Measurements from ENCODE around the gene POM121L12.

The POM121L12 gene

DNA sequence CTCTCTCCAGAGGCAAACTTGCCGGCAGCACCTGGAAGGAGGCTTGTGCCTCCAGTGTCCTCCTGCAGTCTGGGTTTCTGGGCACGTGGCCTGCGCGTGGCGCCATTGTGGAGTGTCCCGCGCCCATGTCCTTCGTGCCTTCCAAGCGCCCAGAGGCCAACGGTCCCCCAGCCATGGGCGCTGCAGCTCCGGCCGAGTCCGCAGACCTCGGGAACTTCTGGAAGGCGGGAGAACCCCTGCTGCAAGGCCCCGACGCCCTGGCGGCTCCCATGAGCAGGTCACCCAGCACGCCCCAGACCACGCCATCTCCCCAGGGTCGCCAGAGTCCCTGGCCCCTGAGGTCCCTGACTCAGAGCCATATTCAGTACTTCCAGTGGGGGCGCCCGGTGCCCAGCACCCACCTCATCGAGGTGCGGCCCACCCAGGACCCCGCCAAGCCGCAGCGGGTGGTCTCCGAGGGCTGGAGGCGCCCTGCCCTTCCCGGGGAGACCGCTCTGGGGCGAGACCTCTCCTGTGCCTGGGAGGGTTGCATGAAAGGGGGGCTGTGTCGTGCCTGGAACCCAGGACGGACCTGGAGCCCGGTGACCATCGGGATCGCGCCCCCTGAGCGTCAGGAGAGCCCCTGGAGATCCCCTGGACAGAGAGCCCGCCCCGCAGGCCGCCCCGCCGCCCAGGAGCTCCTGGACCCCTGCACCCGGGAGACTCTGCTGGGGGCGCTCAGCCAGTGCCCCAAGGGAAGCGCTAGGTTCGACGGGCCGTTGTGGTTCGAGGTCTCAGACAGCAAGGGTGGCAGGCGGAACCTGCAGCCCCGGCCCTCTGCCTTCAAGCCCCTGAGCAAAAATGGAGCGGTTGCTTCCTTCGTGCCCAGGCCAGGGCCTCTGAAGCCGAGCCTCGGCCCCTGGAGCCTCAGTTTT lies at the start of gene POM121L12:
Gene POM121L12 (plus strand): TSS at position 135 of the 914 bp plus-strand sequence. CDS start 39 bp downstream, at position 174.
- H3K4me3 ChIP-seq (ENCODE audit: low read depth, low read length) = no peak within 1 kb of the TSS

DNA sequence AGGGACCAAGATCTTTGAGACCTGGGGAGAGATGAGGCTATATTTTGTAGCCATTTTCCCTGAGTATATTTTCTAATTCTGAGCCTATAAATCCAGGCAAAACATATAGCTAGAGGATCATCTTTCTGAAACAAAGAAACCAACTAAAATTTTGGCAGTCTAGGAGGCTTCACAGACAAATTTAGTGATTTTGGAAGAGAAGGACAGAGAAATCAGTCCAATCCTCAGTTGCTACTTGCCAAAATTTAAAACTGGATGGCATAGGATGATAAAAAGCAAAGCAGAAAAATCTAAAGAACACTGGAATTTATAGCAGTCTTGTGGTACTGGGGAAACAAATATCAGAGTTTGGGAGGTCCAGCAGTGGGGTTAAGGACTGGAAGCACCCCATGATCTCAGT lies 43.4 kb upstream of the POM121L12 start:
- H3K4me3 ChIP-seq (ENCODE audit: low read depth, low read length) = no peak overlapping the region

GRCh38 chr7:52992479-52993162 lies 42.8 kb upstream of the POM121L12 start:
- no peak overlapping the region for H3K4me3 ChIP-seq (ENCODE audit: low read depth, low read length)

GRCh38 chr7:52995676-52996075 lies 39.8 kb upstream of the POM121L12 start:
- H3K4me3 ChIP-seq (ENCODE audit: low read depth, low read length) = no peak overlapping the region

GRCh38 chr7:53001221-53001620 lies 34.2 kb upstream of the POM121L12 start:
- H3K4me3 ChIP-seq (ENCODE audit: low read depth, low read length) = no peak overlapping the region

GRCh38 chr7:53002389-53002788 lies 33.0 kb upstream of the POM121L12 start:
- no peak overlapping the region for H3K4me3 ChIP-seq (ENCODE audit: low read depth, low read length)

GRCh38 chr7:53003653-53004445 lies 31.6 kb upstream of the POM121L12 start:
- no peak overlapping the region for H3K4me3 ChIP-seq (ENCODE audit: low read depth, low read length)

DNA sequence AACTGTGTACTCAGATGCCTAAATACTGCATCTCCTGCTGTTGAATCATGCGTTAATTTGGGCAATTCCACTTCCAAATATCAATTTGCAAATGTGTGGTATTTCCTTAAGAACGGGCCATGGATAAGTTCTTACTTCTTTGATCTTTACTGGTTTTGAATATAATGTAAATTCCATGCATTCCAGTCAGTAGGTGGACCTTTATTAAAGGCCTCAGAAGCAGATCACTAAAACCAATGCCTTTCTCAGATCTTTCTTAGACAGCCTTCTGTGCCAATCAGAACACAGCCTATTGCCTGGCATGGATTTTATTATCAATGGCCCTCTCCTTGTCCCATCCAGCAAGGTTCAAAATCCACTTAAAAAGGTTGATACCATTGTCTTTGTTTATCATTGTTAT lies 21.5 kb upstream of the POM121L12 start:
- no peak overlapping the region for H3K4me3 ChIP-seq (ENCODE audit: low read depth, low read length)

DNA sequence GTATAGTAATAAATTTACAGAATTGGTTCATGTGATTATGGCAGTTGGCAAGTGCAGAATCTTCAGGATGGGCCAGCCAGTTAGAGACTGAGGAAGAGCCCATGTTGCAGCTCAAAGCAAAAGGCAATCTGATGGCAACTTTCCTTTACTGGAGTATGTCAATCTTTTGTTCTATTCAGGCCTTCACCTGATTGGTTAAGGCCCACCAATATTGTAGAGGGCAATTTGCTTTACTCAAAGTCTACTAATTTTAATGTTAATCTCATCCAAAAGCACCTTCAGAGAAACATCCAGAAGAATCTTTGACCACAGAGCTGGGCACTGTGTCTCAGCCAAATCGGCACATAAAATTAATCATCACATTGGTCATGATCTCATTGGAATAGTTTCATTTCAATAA lies 20.0 kb upstream of the POM121L12 start:
- H3K4me3 ChIP-seq (ENCODE audit: low read depth, low read length) = no peak overlapping the region

GRCh38 chr7:53022893-53023292 lies 12.5 kb upstream of the POM121L12 start:
- no peak overlapping the region for H3K4me3 ChIP-seq (ENCODE audit: low read depth, low read length)

- H3K4me3 ChIP-seq (ENCODE audit: low read depth, low read length) = no peak overlapping the region
These were observed 13.2 kb downstream of the POM121L12 start for GRCh38 chr7:53048638-53049037.

DNA sequence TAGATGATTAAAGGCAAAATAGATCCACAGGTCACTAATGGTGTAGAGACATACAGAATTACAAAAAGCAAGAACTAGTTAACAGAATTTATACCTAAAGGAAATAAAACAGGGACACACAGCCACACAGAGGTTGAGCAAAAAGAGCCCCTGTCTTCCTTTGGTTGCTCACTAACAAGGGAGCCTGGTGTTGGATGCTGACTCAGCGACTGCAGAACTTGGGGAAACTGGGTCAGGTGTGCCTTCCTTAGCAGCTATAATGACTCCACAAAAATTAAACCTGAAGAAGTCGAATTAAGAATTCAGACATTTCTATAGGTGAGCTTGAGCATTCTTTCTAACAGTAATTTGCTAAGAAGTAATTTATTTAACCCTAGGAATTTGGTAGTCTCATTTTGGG lies 15.0 kb downstream of the POM121L12 start:
- H3K4me3 ChIP-seq (ENCODE audit: low read depth, low read length) = no peak overlapping the region

GRCh38 chr7:53059591-53059990 lies 24.2 kb downstream of the POM121L12 start:
- H3K4me3 ChIP-seq (ENCODE audit: low read depth, low read length) = no peak overlapping the region

- no peak overlapping the region for H3K4me3 ChIP-seq (ENCODE audit: low read depth, low read length)
These were observed 24.6 kb downstream of the POM121L12 start for GRCh38 chr7:53060066-53060465.

DNA sequence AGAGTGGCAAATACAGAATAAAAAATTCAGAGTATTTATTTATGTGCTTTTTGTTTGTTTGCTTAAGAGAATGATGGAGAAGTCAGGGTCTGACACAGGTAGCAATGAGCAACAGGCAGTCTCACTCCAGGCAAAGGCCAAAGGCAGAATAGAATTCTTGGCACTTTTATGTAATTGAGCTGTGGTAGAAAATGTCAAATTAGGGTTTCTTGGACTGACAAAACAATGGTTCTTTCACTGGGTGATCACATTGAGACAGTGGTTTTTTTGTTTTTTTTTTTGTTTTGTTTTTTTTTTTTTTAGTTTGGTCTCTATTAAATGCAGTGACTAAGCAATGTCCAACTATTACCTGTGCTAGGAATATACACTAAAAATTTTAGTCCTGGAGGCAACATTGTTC lies 27.4 kb downstream of the POM121L12 start:
- no peak overlapping the region for H3K4me3 ChIP-seq (ENCODE audit: low read depth, low read length)

DNA sequence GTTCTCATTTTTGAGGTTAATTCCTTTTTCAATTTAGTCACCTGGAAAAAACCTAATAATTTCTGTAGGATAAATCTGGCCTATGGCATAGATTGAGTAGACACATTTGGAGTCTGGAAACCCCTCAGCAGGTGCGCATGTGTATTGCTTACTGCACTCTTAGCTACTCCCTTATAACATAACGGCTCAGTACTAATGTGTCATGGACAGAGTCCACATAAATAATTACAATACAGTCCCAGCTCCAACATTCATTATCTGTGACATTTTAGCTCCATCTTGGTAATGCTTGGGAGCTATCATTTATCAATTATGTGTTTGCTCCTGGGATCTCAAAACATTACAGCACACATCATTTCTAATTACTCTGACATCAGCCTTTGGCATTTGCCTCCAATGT lies 33.2 kb downstream of the POM121L12 start:
- no peak overlapping the region for H3K4me3 ChIP-seq (ENCODE audit: low read depth, low read length)

GRCh38 chr7:53070883-53071282 lies 35.5 kb downstream of the POM121L12 start:
- no peak overlapping the region for H3K4me3 ChIP-seq (ENCODE audit: low read depth, low read length)

Measured in iPS-11a (cell line).